Endothelial cell (in vitro differentiated cells): Measurements from ENCODE around the gene TAF6. TPM values are rescaled to one million over a fixed set of nuclear protein-coding genes. Genes with fewer than 3 reads are reported as not detected.
A peak's percentile ranks its signal among the peaks of the same experiment; 100 is the strongest.

Source experiments
- DNase-seq: peaks from one replicate; pipeline ENCODE4 v3.0.0; 2021; ENCODE audit warnings: low spot score
- H3K27ac Mint-ChIP-seq: one replicate; pipeline ENCODE4 v1.8.0; 2021; ENCODE audit warnings: mixed read lengths, inconsistent platforms; ENCODE audit not compliant: unreplicated experiment
- H3K27me3 Mint-ChIP-seq: one replicate; pipeline ENCODE4 v1.8.0; 2021; ENCODE audit warnings: mild to moderate bottlenecking, moderate library complexity, mixed read lengths, inconsistent platforms; ENCODE audit not compliant: unreplicated experiment
- H3K36me3 Mint-ChIP-seq: one replicate; pipeline ENCODE4 v1.8.0; 2021; ENCODE audit warnings: mild to moderate bottlenecking, low read depth, mixed read lengths, inconsistent platforms; ENCODE audit not compliant: unreplicated experiment
- H3K4me1 Mint-ChIP-seq: one replicate; pipeline ENCODE4 v1.8.0; 2021; ENCODE audit warnings: mild to moderate bottlenecking, mixed read lengths, inconsistent platforms; ENCODE audit not compliant: unreplicated experiment
- H3K4me3 Mint-ChIP-seq: one replicate; pipeline ENCODE4 v1.8.0; 2021; ENCODE audit warnings: mild to moderate bottlenecking, mixed read lengths, inconsistent platforms; ENCODE audit not compliant: unreplicated experiment
- H3K9me3 Mint-ChIP-seq: one replicate; pipeline ENCODE4 v1.8.0; 2021; ENCODE audit warnings: mixed read lengths, inconsistent platforms; ENCODE audit not compliant: unreplicated experiment
- total RNA-seq: library from RNA; stranded (reverse); fragmentation: NEBNext Ultra II Directional; extraction: Animal tissue kit (Norgen Biotek cat#: 25700); gene quantifications from one replicate; pipeline ENCODE4 v1.2.1, GENCODE V29; 2021; ENCODE audit not compliant: unreplicated experiment
- TF ChIP-seq, protein P1 (sequence below): fragments of 200-600 bp; sonication (generic); IDR thresholded peaks from one replicate; pipeline ENCODE4 v1.5.0; 2021; ENCODE audit warnings: antibody characterized with exemption; ENCODE audit not compliant: unreplicated experiment

The TAF6 gene
- total RNA-seq, 1 donor from 2014 or later, result 71.8 TPM

DNA sequence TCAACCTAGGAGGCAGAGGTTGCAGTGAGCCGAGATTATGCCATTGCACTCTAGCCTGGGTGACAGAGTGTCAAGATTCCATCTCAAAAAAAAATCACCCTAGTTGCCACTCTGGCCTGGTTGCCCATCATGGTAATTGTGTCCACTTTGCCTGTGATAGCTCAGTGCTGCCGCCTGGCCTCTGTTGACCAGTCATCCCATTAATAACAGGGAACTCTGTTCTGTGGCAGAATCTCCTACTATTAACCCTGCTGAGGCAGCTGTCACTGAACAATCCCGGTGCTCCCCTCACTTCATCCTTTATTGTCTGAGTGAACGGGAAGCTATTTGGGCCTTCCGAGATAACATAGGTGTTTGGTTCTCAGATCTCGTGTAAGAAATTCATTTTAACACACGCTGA lies 52.2 kb downstream of the TAF6 start:
- Mint-ChIP-seq H3K27me3 (peaks cover 9% of the 10 kb centered on the region), H3K36me3 (peaks cover 46% of the 10 kb centered on the region)
- TF ChIP-seq, protein P1, sequence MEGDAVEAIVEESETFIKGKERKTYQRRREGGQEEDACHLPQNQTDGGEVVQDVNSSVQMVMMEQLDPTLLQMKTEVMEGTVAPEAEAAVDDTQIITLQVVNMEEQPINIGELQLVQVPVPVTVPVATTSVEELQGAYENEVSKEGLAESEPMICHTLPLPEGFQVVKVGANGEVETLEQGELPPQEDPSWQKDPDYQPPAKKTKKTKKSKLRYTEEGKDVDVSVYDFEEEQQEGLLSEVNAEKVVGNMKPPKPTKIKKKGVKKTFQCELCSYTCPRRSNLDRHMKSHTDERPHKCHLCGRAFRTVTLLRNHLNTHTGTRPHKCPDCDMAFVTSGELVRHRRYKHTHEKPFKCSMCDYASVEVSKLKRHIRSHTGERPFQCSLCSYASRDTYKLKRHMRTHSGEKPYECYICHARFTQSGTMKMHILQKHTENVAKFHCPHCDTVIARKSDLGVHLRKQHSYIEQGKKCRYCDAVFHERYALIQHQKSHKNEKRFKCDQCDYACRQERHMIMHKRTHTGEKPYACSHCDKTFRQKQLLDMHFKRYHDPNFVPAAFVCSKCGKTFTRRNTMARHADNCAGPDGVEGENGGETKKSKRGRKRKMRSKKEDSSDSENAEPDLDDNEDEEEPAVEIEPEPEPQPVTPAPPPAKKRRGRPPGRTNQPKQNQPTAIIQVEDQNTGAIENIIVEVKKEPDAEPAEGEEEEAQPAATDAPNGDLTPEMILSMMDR, result no peak

DNA sequence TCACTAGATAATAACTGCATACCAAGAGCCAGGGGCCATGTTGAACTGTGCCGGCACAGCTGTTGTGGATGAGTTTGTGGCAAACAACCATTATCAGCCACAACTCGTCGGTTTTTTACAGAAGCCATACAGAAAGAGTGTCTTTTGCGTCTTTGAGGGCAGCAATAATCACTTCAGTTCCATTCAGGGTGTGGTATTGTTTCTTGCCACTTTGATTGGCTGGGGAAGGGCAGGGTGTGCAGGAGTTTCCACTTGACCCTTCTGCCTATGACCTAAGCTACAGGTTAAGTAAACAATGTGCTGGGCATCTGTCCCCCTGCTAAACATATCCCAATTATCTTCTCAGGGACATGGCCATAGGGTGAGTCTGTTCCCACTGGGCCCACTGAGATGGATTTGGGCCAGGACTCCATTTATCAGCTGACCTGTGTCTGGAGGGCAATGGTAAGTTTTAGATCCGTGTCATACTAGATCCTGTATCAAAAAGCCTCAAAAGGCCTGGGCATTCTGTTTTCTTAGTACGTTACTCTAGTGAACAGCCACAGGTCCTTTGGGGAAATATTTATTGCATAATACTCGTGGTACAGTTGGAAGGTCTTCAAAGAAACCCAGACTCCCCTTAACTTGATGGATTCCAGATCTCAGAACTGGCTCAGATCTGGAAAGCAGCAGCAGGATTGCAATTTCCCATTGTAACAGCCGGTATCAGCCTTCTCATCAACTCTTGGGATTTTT lies 53.5 kb downstream of the TAF6 start:
- H3K9me3 Mint-ChIP-seq, result peaks cover 3% of the 10 kb centered on the region
- H3K36me3 Mint-ChIP-seq, result peaks cover 41% of the 10 kb centered on the region
- TF ChIP-seq, protein P1, result no peak
- no peak for DNase-seq
- H3K4me1 Mint-ChIP-seq, result no peaks in the 10 kb centered on the region
- no peak overlapping the region for H3K4me3 Mint-ChIP-seq
- peaks cover 8% of the 10 kb centered on the region for H3K27me3 Mint-ChIP-seq
- H3K27ac Mint-ChIP-seq, result peak overlapping the region; percentile 52

More for the DNA sequence above, 52.2 kb downstream of the TAF6 start:
- H3K9me3 Mint-ChIP-seq, result peaks cover 16% of the 10 kb centered on the region
- no peak overlapping the region for H3K4me3 Mint-ChIP-seq
- no peak for DNase-seq
- no peaks in the 10 kb centered on the region for H3K4me1 Mint-ChIP-seq
- H3K27ac Mint-ChIP-seq, result no peak overlapping the region

- H3K4me3 Mint-ChIP-seq, result peak overlapping the region; percentile 42
- H3K27ac Mint-ChIP-seq, result no peak overlapping the region
- H3K27me3 Mint-ChIP-seq, result peaks cover 3% of the 10 kb centered on the region
- no peak for DNase-seq
- no peaks in the 10 kb centered on the region for H3K9me3 Mint-ChIP-seq
- TF ChIP-seq, protein P1, result no peak
- H3K36me3 Mint-ChIP-seq, result peaks cover 35% of the 10 kb centered on the region
- no peaks in the 10 kb centered on the region for H3K4me1 Mint-ChIP-seq
Measured at GRCh38 chr7:100064162-100064561, 55.0 kb downstream of the TAF6 start.

DNA sequence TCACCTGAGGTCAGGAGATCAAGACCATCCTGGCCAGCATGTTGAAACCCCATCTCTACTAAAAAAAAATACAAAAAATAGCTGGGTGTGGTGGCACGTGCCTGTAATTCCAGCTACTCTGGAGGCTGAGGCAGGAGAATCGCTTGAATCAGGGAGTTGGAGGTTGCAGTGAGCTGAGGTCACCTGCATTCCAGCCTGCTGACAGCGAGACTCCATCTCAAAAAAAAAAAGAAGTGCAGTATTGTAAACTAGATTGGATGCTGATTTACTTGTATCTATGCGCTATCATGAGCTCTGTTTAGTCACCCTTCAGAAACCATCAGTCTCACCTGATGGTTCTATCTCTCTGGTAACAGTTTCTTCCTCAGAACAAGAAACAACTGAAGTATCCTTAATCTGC lies 55.8 kb downstream of the TAF6 start:
- no peaks in the 10 kb centered on the region for H3K9me3 Mint-ChIP-seq
- DNase-seq, result no peak
- peaks cover 42% of the 10 kb centered on the region for H3K36me3 Mint-ChIP-seq
- H3K4me3 Mint-ChIP-seq, result peak overlapping the region; percentile 42
- TF ChIP-seq, protein P1, result no peak
- no peak overlapping the region for H3K27ac Mint-ChIP-seq
- no peaks in the 10 kb centered on the region for H3K4me1 Mint-ChIP-seq
- H3K27me3 Mint-ChIP-seq, result peaks cover 3% of the 10 kb centered on the region

DNA sequence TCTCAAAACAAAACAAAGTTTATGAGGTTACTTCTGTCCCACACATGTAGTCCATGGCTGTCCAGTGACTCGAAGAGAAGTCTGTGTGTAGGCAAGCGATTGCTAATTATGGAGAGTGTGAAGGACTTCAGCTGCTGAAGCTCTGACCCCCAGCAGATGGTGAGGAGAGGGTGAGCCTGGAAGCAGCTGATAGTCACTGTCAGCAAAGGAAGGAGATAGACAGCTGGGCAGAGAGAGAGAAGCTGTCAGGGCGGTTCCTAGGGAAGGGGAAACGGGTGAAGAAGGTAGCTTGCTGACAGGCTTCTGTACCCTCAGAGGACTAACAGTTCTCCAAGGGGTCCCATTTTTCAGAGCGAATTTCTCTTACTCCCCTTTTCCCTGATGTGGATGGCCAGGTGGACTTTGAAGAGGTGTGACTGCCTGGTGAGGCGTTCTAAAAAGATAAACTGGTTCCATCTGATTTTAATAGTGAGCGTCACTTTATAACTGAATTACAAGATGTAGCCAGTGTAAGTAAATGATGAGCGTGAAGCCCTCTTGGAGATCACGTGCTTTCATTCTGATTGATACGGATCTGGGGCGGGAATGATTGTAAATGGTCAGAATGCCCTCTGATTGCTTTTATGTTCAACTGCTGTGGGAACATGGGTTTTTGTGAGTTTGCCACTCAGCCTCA lies 57.5 kb downstream of the TAF6 start:
- H3K4me3 Mint-ChIP-seq, result peak overlapping the region; percentile 78
- no peak for DNase-seq

More for the DNA sequence above, 57.5 kb downstream of the TAF6 start:
- no peak overlapping the region for H3K27ac Mint-ChIP-seq
- no peaks in the 10 kb centered on the region for H3K4me1 Mint-ChIP-seq
- H3K27me3 Mint-ChIP-seq, result peaks cover 3% of the 10 kb centered on the region
- TF ChIP-seq, protein P1, result no peak
- peaks cover 45% of the 10 kb centered on the region for H3K36me3 Mint-ChIP-seq
- H3K9me3 Mint-ChIP-seq, result no peaks in the 10 kb centered on the region
